NB4 (cell line): ENCODE measurements around the gene TRPC1.

ENCODE experiments used
- DNase-seq: peaks from one replicate; pipeline ENCODE4 v3.0.0; 2010; ENCODE audit warnings: low read depth
- H3K4me3 ChIP-seq: one replicate; pipeline ENCODE4 v1.5.1; 2011; ENCODE audit warnings: mild to moderate bottlenecking, low read depth, low read length, moderate library complexity
- MYC ChIP-seq: IDR thresholded peaks from 2 replicates; pipeline ENCODE4 v1.6.1; 2011; ENCODE audit warnings: low read depth, low read length
- POLR2A ChIP-seq: IDR thresholded peaks from 2 replicates; pipeline ENCODE4 v1.6.1; 2011; ENCODE audit warnings: mild to moderate bottlenecking; ENCODE audit not compliant: insufficient read length; ENCODE audit errors: extremely low read depth
- TF ChIP-seq, protein P1 (sequence below): IDR thresholded peaks from 2 replicates; pipeline ENCODE4 v1.6.1; 2011; ENCODE audit warnings: low read depth, low read length
- TF ChIP-seq, protein P2 (sequence below): IDR thresholded peaks from one replicate; pipeline ENCODE4 v1.5.1; 2012; ENCODE audit warnings: low read depth, low read length

TRPC1 gene

DNA sequence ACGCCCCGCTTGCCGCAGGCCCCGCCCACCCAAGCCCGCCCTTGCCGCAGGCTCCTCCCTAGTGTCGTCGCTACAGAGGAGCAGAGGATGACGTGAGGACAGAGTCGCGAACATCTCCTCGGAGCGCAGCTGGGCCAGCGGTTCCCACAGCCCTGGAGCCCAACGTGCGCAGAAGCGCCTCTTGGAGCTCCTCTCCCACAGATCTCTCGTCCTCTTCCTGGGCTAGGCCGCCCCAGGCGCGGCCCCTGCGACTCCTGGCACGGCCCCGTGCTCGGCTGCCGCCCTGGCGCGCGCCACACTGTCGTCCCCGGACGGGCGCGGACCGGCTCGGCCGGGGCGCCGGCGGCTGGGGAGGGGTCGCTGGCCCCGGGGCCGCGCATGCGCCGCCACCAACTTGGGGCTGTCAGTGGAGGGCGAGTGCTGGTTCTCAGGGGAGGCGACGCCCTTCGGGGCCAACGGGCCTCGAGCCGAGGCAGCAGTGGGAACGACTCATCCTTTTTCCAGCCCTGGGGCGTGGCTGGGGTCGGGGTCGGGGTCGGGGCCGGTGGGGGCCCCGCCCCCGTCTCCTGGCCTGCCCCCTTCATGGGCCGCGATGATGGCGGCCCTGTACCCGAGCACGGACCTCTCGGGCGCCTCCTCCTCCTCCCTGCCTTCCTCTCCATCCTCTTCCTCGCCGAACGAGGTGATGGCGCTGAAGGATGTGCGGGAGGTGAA lies at the start of gene TRPC1:
TRPC1 (plus strand) TSS at position 67 of the 714 bp plus-strand sequence; CDS start at position 593, 526 bp downstream.
- TF ChIP-seq, protein P1, sequence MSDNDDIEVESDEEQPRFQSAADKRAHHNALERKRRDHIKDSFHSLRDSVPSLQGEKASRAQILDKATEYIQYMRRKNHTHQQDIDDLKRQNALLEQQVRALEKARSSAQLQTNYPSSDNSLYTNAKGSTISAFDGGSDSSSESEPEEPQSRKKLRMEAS, result 0 out of 2 replicates have a peak, but pooled peaks have one; percentile 41
- TF ChIP-seq POLR2A, result peak; percentile 66
- TF ChIP-seq, protein P2, sequence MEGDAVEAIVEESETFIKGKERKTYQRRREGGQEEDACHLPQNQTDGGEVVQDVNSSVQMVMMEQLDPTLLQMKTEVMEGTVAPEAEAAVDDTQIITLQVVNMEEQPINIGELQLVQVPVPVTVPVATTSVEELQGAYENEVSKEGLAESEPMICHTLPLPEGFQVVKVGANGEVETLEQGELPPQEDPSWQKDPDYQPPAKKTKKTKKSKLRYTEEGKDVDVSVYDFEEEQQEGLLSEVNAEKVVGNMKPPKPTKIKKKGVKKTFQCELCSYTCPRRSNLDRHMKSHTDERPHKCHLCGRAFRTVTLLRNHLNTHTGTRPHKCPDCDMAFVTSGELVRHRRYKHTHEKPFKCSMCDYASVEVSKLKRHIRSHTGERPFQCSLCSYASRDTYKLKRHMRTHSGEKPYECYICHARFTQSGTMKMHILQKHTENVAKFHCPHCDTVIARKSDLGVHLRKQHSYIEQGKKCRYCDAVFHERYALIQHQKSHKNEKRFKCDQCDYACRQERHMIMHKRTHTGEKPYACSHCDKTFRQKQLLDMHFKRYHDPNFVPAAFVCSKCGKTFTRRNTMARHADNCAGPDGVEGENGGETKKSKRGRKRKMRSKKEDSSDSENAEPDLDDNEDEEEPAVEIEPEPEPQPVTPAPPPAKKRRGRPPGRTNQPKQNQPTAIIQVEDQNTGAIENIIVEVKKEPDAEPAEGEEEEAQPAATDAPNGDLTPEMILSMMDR, result no peak
- no peak; the same call in 1 of the 2 replicates for TF ChIP-seq MYC
- peak; percentile 90 for DNase-seq
- H3K4me3 ChIP-seq, result peak within 1 kb of the TSS; percentile 63

GRCh38 chr3:142676151-142676550 lies 47.7 kb upstream of the TRPC1 start:
- TF ChIP-seq, protein P1, result no peak
- no peak for TF ChIP-seq POLR2A
- TF ChIP-seq, protein P2, result no peak
- TF ChIP-seq MYC, result no peak
- no peak overlapping the region for H3K4me3 ChIP-seq
- DNase-seq, result no peak

- no peak for TF ChIP-seq MYC
- TF ChIP-seq POLR2A, result no peak
- TF ChIP-seq, protein P2, result no peak
- TF ChIP-seq, protein P1, result no peak
- no peak for DNase-seq
- no peak overlapping the region for H3K4me3 ChIP-seq
These were observed 43.1 kb upstream of the TRPC1 start for GRCh38 chr3:142680710-142681109.

- TF ChIP-seq MYC, result no peak
- TF ChIP-seq POLR2A, result no peak
- TF ChIP-seq, protein P1, result no peak
- TF ChIP-seq, protein P2, result no peak
- no peak for DNase-seq
- no peak overlapping the region for H3K4me3 ChIP-seq
These were observed 33.2 kb upstream of the TRPC1 start for GRCh38 chr3:142690613-142691012.

DNA sequence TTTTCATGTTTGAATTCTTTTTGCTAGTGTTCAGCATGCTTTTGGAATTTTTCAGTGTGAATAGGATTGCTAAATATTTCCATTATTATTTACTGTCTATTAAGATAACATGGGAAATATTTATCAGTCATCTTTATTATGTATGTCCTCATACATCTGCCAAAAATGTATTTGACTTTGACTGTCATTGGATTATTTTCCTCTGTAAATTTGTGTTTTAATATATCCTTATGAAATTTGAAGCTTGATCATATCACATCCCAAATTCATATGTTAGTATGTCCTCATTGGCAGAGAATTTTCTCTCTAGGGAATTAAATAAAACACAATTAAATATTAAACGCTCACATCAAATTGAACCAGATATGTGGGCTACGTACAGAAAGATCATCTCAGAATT lies 32.3 kb upstream of the TRPC1 start:
- no peak for DNase-seq
- H3K4me3 ChIP-seq, result no peak overlapping the region
- TF ChIP-seq, protein P1, result no peak
- TF ChIP-seq, protein P2, result no peak
- TF ChIP-seq POLR2A (no peak), MYC (no peak)
